Spleen (tissue), 7 donors: ENCODE data around the gene GAS6.

Source experiments
- POLR2A ChIP-seq, 3 donors: fragments of 450-650 bp; IDR thresholded peaks; one replicate each; pipeline ENCODE4 v1.5.1; 2017; ENCODE audit warnings: antibody characterized with exemption in 3 of 3, mild to moderate bottlenecking in 1 of 3
- POLR2AphosphoS5 ChIP-seq, 3 donors: sonication (generic); formaldehyde crosslinking; IDR thresholded peaks; one replicate each; pipeline ENCODE4 v1.5.1; 2017; ENCODE audit warnings: antibody characterized with exemption in 3 of 3
- TF ChIP-seq, protein P1 (sequence below), 11 experiments: fragments of 200-600 bp in 7 of 11; fragments of 450-650 bp in 4 of 11; sonication (generic) in 4 of 11; IDR thresholded peaks in 8 of 11; conservative IDR thresholded peaks in 3 of 11; 1 replicate in 7 of 11; 2 replicates in 4 of 11; pipeline versions ENCODE4 v1.4.0 to v1.8.0; 2016 to 2021; ENCODE audit warnings: antibody characterized with exemption in 11 of 11, inconsistent platforms in 4 of 11, mild to moderate bottlenecking in 1 of 11
- donor health status: DM: no; HTN: no; CAD: no; lungs with moderate emphysema.
- donor health status: DM: no; HTN: no; CAD: no.
- donor health status: DM: no; HTN: no; CAD: no.

DNA sequence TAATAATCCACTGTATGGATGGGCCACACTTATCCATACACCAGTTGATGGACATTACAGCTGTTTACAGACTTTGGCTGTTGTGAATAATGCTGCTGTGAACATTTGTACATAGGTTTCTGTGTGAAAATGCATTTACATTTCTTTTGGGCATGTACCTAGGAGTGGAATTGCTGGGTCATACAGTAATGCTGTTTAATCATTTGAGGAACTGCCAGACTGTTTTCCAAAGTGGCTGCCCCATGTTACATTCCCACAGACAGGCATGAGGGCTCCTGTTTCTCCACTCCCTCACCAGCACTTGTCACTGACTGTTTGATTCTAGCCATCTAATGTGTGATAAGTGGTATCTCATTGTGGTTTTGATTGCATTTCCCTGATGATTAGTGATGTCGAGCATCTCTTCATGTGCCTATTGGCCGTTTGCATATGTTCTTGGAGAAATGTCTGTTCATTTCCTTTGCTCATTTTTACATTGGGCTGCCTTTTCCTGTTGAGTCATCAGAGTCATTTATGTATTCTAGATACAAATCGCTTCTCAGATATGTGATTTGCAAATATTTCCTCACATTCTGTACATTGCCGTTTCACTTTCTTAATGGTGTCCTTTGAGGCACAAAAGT lies 92.1 kb downstream of the GAS6 start:
- TF ChIP-seq, protein P1, sequence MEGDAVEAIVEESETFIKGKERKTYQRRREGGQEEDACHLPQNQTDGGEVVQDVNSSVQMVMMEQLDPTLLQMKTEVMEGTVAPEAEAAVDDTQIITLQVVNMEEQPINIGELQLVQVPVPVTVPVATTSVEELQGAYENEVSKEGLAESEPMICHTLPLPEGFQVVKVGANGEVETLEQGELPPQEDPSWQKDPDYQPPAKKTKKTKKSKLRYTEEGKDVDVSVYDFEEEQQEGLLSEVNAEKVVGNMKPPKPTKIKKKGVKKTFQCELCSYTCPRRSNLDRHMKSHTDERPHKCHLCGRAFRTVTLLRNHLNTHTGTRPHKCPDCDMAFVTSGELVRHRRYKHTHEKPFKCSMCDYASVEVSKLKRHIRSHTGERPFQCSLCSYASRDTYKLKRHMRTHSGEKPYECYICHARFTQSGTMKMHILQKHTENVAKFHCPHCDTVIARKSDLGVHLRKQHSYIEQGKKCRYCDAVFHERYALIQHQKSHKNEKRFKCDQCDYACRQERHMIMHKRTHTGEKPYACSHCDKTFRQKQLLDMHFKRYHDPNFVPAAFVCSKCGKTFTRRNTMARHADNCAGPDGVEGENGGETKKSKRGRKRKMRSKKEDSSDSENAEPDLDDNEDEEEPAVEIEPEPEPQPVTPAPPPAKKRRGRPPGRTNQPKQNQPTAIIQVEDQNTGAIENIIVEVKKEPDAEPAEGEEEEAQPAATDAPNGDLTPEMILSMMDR (IDR thresholded peaks at IDR 0.05 in 8 of 11, conservative IDR thresholded peaks at IDR 0.05 in 3 of 11), result no peak
- no peak for TF ChIP-seq POLR2AphosphoS5 (IDR thresholded peaks at IDR 0.05)
- no peak for TF ChIP-seq POLR2A (IDR thresholded peaks at IDR 0.05)
